Brain microvascular endothelial cell (primary cell): Measurements from ENCODE around the gene GPR68.

ENCODE experiments used
- DNase-seq: peaks from one replicate; pipeline ENCODE4 v3.0.0-alpha.2; 2020
- H3K27ac ChIP-seq: fragments of 250-450 bp; sonication (Bioruptor Pico); 2 replicates; pipeline ENCODE4 v1.5.1; 2020; ENCODE audit warnings: mild to moderate bottlenecking, moderate library complexity
- H3K27me3 ChIP-seq: fragments of 250-450 bp; sonication (Bioruptor Pico); replicated peaks from 2 replicates; pipeline ENCODE4 v1.5.1; 2020; ENCODE audit warnings: mild to moderate bottlenecking
- H3K36me3 ChIP-seq: fragments of 250-450 bp; sonication (Bioruptor Pico); replicated peaks from 2 replicates; pipeline ENCODE4 v1.5.1; 2020; ENCODE audit warnings: mild to moderate bottlenecking
- H3K4me3 ChIP-seq: 2 replicates; pipeline ENCODE4 v1.5.1; 2011; ENCODE audit warnings: low read depth, mild to moderate bottlenecking, control low read depth, low read length, moderate library complexity
- in situ Hi-C: cut with HindIII; loops from 2 replicates; pipeline ENCODE4 v1.10.0; 2017; ENCODE audit warnings: low sequenced_read_pairs, low pct_ligation_motif_present
- TF ChIP-seq, protein P1 (sequence below): IDR thresholded peaks from 2 replicates; pipeline ENCODE4 v1.5.1; 2011; ENCODE audit warnings: low read depth, mild to moderate bottlenecking, moderate library complexity, low read length, control low read depth, inconsistent platforms; ENCODE audit errors: missing control alignments

Gene GPR68

DNA sequence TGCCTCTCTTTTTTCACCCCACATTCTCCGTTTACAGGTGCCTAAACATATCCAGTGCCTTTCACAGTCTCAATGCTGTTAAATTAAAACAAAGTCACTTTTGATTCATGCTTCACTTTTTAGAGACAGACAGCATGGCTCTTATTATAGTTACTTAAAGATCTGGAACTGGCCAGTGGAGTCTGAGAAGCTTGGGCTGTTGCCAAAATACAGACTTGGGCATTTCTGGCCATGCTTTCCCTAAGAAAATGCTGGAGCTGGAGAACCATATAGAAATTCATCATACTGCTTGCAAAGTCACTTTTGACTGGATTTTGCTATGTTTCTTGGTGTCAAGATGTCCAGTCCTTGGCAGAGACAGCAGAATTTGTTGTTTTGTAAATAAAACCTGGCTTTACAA is 12.2 kb upstream of the GPR68 start:
- H3K4me3 ChIP-seq, result no peak overlapping the region
- DNase-seq, result no peak
- TF ChIP-seq, protein P1, sequence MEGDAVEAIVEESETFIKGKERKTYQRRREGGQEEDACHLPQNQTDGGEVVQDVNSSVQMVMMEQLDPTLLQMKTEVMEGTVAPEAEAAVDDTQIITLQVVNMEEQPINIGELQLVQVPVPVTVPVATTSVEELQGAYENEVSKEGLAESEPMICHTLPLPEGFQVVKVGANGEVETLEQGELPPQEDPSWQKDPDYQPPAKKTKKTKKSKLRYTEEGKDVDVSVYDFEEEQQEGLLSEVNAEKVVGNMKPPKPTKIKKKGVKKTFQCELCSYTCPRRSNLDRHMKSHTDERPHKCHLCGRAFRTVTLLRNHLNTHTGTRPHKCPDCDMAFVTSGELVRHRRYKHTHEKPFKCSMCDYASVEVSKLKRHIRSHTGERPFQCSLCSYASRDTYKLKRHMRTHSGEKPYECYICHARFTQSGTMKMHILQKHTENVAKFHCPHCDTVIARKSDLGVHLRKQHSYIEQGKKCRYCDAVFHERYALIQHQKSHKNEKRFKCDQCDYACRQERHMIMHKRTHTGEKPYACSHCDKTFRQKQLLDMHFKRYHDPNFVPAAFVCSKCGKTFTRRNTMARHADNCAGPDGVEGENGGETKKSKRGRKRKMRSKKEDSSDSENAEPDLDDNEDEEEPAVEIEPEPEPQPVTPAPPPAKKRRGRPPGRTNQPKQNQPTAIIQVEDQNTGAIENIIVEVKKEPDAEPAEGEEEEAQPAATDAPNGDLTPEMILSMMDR, result no peak
- in situ Hi-C loops, result no loop called here
- no peaks in the 10 kb centered on the region for H3K36me3 ChIP-seq
- H3K27ac ChIP-seq, result no peak overlapping the region
- H3K27me3 ChIP-seq, result no peaks in the 10 kb centered on the region

DNA sequence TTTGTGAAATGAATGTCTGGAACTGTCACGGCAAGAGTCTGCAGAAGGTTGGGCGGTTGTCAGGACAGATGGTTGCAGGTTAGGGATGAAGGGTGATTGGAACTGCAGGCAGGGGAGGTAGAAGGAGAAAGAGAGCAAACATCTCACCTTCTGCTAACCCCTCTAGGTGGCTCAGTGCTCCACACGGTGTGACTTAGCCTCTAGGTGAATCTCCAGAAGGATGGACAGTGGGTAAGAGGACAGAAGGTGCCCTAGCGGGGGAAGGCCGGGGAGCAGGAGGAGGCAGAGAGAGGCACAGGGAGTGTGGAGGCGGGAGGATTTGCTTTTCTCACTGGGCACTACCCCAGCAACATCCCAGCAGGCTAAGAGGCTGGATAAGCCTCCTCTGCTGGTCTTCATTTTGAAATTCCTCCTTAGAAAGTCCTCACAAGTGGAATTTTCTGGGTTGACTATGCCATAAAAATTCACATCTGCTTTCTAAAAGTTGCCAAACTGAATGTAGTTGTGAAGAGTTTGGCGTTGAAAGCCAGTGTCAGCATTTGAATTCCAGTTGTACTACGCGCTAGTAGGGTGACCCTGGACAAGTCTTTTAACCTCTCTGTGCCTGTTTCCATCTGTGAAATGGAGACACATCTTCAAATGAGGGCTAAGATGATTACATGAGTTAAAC is 10.7 kb upstream of the GPR68 start:
- no peak overlapping the region for H3K27ac ChIP-seq
- no peaks in the 10 kb centered on the region for H3K27me3 ChIP-seq
- TF ChIP-seq, protein P1, result no peak
- no peak overlapping the region for H3K4me3 ChIP-seq
- in situ Hi-C loops, result no loop called here
- no peak for DNase-seq
- no peaks in the 10 kb centered on the region for H3K36me3 ChIP-seq

DNA sequence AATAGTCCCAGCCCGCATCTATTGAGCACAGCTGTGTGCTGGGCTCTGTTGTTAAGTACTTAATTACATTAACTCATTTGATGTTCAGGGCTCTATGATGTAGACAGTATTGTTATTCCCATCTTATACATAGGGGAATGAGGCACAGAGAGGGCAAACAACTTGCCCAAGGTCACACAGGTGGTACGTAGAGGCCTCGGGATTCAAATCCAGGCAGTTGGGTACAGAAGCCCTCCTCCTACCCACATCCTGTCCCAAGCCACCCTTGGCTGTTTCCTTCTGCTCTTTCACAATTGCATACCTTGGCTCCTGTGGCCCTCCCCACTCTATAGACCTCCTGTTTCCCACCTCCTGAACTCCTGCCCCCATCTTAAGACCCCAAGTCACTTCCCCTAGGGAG is 10.0 kb upstream of the GPR68 start:
- TF ChIP-seq, protein P1, result no peak
- Histone ChIP-seq H3K27ac (no peak overlapping the region), H3K36me3 (no peaks in the 10 kb centered on the region), H3K4me3 (no peak overlapping the region), H3K27me3 (no peaks in the 10 kb centered on the region)
- in situ Hi-C loops, result no loop called here
- DNase-seq, result no peak

DNA sequence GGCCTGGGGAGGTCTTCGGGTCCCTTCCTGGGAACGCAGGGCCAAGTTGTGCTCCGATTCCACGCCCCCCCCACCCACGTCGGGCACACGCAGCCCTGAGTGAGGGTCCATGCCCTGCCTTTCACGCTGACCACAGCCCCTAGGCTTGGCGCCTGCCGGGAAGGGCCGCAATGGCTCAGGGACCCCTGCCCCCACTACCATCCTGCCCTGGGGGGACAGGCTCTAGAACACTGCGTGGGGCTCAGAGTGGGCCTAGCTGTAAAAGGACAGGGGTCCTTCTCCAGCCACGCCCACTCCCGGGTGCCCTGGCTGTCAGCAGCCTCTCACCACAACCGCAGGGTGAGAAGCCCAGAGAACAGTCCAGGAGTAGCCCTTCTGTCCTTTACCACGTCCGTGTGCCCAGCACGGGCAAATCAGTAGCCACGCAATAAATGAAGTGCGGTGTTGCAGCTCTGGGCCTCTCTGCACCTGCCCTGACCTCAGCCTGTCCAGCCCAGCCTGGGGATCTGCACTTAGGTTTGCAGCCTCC is 9.4 kb upstream of the GPR68 start:
- Histone ChIP-seq H3K36me3 (no peaks in the 10 kb centered on the region), H3K4me3 (peak overlapping the region; percentile 51), H3K27me3 (no peaks in the 10 kb centered on the region), H3K27ac (no peak overlapping the region)
- no peak for DNase-seq
- in situ Hi-C loops, result no loop called here
- TF ChIP-seq, protein P1, result no peak

DNA sequence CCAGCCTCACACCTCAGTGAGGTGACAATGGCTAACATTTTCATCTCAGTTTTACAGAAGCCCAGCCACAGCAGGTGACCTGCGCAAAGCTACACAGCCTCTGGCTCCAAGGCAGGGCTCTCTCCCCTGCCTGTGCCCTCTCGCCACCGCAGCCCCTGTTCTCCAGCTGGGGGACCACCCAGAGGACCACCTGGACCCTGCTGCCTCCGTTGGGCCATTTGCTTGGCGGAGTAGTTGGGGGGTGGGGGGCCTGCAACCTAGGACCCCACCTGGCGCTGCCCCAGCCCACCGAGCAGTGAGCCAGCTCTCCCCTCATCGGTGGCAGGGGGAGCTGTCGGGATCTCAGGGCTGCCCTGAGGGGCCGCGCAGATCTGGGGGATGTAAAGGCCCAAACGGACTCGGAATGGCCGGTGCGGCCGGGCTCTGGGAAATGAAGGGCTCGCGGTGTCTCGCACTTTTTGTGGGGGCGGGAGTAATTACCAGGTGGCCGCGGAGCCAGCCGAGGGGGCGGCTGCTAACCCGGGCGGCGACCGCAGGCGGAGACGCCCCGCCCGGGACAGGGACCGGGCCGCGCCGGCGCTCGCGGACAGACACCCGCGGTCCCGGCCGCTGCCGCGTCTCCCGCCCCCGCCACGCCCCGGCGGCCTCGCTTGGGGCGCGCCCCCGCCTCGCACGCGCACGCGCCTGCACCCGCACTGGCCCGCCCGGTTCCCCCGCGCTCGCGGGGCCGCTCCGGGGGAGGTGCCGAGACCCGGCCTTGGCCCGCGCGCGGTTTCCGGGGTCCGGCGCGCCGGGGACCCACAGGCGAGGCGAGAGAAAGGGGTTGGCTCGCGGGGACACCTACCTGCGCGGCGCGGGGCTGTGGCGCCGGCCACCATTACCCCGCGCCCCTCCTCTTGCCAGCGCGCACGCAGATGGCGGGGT is 8.6 kb upstream of the GPR68 start:
- no peak for DNase-seq
- peak overlapping the region; percentile 51 for H3K4me3 ChIP-seq
- no peaks in the 10 kb centered on the region for H3K27me3 ChIP-seq
- in situ Hi-C loops, result no loop called here
- TF ChIP-seq, protein P1, result peak; percentile 48
- no peak overlapping the region for H3K27ac ChIP-seq
- no peaks in the 10 kb centered on the region for H3K36me3 ChIP-seq
